ENCODE measurements around the gene C12orf42. TPM values are rescaled to one million over a fixed set of nuclear protein-coding genes. Genes with fewer than 3 reads are reported as not detected.

C12orf42 gene
- total RNA-seq, 5 donors from 2014 or later (not counting 1 experiment from before 2014, with no cell fraction given): 7.5 to 16.9 (median 9.2) TPM

DNA sequence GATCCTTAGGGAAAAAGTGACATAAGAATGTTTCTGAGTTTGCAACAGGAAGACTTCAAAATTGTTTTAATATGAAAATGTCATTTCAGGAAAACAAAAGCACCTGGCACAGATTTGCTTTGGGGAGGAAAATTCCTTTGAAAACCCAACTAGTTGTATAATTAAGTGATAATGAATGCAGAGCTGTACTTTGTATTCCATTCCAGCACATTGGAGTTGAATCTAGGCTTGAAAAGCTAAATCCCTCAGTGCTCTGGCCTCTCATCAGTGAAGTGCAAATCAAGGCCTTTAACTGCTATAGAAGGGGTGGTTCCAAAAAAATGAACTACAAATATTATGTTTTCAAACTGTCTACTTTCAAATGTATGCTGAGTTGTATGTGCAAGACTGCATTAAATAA is 19.6 kb upstream of the C12orf42 start:
- Histone ChIP-seq H3K9me3 (no peaks in the 10 kb centered on the region), H3K27me3 (replicated peaks in 1 of 2; ENCODE audit: control insufficient read depth in 2 of 2, extremely low read depth in 1 of 2, insufficient read depth in 2 of 2, low read length in 1 of 2) (no peaks in the 10 kb centered on the region), H3K36me3 (ENCODE audit: control insufficient read depth in 2 of 2, extremely low read depth in 1 of 2, insufficient read depth in 1 of 2, low read length in 1 of 2) (no peaks in the 10 kb centered on the region), H3K4me1 (ENCODE audit: control insufficient read depth in 1 of 2, extremely low read depth in 1 of 2, insufficient read depth in 2 of 2, low read length in 2 of 2) (no peaks in the 10 kb centered on the region), H3K27ac (ENCODE audit: low read length) (no peak overlapping the region), H3K4me3 (ENCODE audit: control insufficient read depth in 1 of 2, extremely low read depth in 1 of 2, low read length in 1 of 2) (no peak overlapping the region)
- Mint-ChIP-seq H3K9me3 (no peaks in the 10 kb centered on the region), H3K4me3 (no peak overlapping the region), H3K4me1 (no peaks in the 10 kb centered on the region), H3K36me3 (no peaks in the 10 kb centered on the region), H3K27me3 (peaks cover 0 to 4% of the 10 kb centered on the region in 2 donors), H3K27ac (no peak overlapping the region)
- ChIA-PET CTCF (no interaction called here), POLR2A (interaction anchor here in 1 of 2 donors (0.5 kb wide), 1 partner anchor 20 kb away, joined by 4 read pairs; the partner anchor contains the start of gene C12orf42)
- DNase-seq: no peak
- ATAC-seq (replicated peaks in 1 of 4): no peak

DNA sequence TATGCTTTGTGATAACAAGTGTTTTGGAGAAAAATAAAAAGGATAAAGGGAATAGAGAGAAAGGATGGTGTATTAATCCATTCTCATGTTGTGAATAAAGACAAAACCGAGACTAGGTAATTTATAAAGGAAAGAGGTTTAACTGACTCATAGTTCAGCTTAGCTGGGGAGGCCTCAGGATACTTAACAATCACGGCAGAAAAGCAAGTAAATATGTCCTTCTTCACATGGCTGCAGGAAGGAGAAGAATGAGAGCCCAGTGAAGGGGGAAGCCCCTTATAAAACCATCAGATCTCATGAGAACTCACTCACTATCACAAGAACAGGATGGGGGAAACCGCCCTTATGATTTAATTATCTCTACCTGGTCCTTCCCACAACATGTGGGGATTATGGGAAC is 18.1 kb upstream of the C12orf42 start:
- Histone ChIP-seq H3K27ac (ENCODE audit: low read length) (no peak overlapping the region), H3K9me3 (no peaks in the 10 kb centered on the region), H3K27me3 (replicated peaks in 1 of 2; ENCODE audit: control insufficient read depth in 2 of 2, extremely low read depth in 1 of 2, insufficient read depth in 2 of 2, low read length in 1 of 2) (peaks cover 0 to 2% of the 10 kb centered on the region in 2 experiments), H3K4me3 (ENCODE audit: control insufficient read depth in 1 of 2, extremely low read depth in 1 of 2, low read length in 1 of 2) (no peak overlapping the region), H3K36me3 (ENCODE audit: control insufficient read depth in 2 of 2, extremely low read depth in 1 of 2, insufficient read depth in 1 of 2, low read length in 1 of 2) (no peaks in the 10 kb centered on the region), H3K4me1 (ENCODE audit: control insufficient read depth in 1 of 2, extremely low read depth in 1 of 2, insufficient read depth in 2 of 2, low read length in 2 of 2) (no peaks in the 10 kb centered on the region)
- 67% methylated on average over 1 of the region's 3 CpGs for WGBS (ENCODE audit: insufficient coverage)
- Mint-ChIP-seq H3K36me3 (no peaks in the 10 kb centered on the region), H3K27me3 (no peaks in the 10 kb centered on the region), H3K27ac (no peak overlapping the region), H3K4me3 (no peak overlapping the region), H3K9me3 (no peaks in the 10 kb centered on the region), H3K4me1 (no peaks in the 10 kb centered on the region)
- POLR2A ChIA-PET: no interaction called here
- DNase-seq (no peak), ATAC-seq (replicated peaks in 1 of 4) (no peak)
- CTCF ChIA-PET: no interaction called here

DNA sequence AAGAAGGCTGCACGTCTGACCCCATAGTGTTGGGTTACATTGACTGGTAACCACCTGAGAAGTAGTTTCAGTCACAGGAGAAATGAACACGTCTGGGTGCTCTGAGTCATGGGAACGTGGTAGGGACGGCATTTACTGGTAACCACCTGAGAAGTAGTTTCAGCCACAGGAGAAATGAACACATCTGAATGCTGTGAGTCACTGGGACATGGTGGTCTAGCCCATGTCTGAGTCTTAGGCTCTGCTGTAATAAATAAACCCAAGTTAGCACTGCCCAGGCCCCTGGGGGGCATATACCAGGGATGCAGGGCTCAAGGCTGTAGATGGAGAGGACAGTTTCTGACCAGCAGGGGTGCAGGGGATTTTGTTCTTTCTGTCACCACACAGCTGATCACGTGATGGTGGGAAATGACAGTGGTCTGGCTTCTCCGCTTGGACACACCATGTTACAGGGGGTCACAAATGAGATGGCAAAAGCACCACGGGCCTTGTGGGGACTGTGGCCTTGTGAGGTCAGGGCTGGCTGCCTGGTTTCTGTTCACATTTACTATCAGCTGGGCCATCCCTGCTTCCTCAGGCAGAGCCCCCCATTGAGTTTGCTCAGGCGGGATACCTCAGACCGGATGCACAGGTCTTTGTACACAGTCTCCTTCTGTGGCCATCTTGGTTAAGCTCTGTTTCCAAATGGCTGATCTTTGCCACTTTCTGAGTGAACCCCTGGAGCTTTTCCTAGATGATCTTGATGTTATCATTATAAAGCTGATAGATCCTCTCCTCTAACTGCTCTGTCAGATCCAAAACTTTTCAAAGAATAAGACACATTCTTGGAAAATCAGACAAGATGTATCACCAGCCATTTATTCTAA is 9.8 kb upstream of the C12orf42 start:
- Histone ChIP-seq H3K4me3 (ENCODE audit: control insufficient read depth in 1 of 2, extremely low read depth in 1 of 2, low read length in 1 of 2) (no peak overlapping the region), H3K9me3 (no peaks in the 10 kb centered on the region), H3K36me3 (ENCODE audit: control insufficient read depth in 2 of 2, extremely low read depth in 1 of 2, insufficient read depth in 1 of 2, low read length in 1 of 2) (no peaks in the 10 kb centered on the region), H3K27ac (ENCODE audit: low read length) (no peak overlapping the region), H3K27me3 (replicated peaks in 1 of 2; ENCODE audit: control insufficient read depth in 2 of 2, extremely low read depth in 1 of 2, insufficient read depth in 2 of 2, low read length in 1 of 2) (peaks cover 0 to 4% of the 10 kb centered on the region in 2 experiments), H3K4me1 (ENCODE audit: control insufficient read depth in 1 of 2, extremely low read depth in 1 of 2, insufficient read depth in 2 of 2, low read length in 2 of 2) (no peaks in the 10 kb centered on the region)
- Mint-ChIP-seq H3K27ac (peak overlapping the region in 1 of 2 donors; percentile 14), H3K9me3 (no peaks in the 10 kb centered on the region), H3K27me3 (no peaks in the 10 kb centered on the region), H3K4me1 (peaks cover 0 to 6% (median 0%) of the 10 kb centered on the region in 3 donors), H3K36me3 (no peaks in the 10 kb centered on the region), H3K4me3 (no peak overlapping the region)
- WGBS (ENCODE audit: insufficient coverage): 53% methylated on average over 9 of the region's 9 CpGs
- ChIA-PET POLR2A (interaction anchor here in 1 of 2 donors (0.5 kb wide), 1 partner anchor 12 kb away, joined by 3 read pairs; no protein-coding TSS in a partner anchor), CTCF (interaction anchor here in 1 of 2 donors (1.1 to 2.0 kb wide), 2 partner anchors 555 to 557 kb away, joined by 5 to 7 read pairs; no protein-coding TSS in a partner anchor)
- DNase-seq: no peak
- ATAC-seq (replicated peaks in 1 of 4): peak in 2 of 4 experiments; percentile 40 to 65

DNA sequence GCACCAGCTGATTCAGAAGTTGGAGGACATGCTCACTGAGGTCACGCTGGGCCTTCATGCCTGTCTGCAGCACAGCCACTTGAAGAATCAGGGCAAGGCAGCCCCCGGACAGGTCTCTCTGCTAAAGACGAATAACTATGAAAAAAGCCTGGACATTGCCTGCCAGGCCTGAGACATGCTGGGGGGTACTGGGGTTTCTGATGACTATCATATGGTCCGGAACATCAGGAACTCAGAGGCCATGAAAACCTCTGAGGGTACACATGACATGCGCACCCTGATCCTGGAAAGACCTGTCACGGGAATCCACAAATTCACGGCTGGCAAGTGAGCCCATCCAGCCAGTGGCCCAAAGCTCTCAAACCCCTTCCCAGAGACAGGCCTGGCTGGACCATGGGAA is 8.8 kb upstream of the C12orf42 start:
- H3K4me1 ChIP-seq (ENCODE audit: control insufficient read depth in 1 of 2, extremely low read depth in 1 of 2, insufficient read depth in 2 of 2, low read length in 2 of 2): no peaks in the 10 kb centered on the region
- no peak overlapping the region for H3K27ac ChIP-seq (ENCODE audit: low read length)
- no peaks in the 10 kb centered on the region for H3K9me3 ChIP-seq
- H3K4me3 Mint-ChIP-seq: no peak overlapping the region
- H3K4me3 ChIP-seq (ENCODE audit: control insufficient read depth in 1 of 2, extremely low read depth in 1 of 2, low read length in 1 of 2): no peak overlapping the region
- H3K4me1 Mint-ChIP-seq: peaks cover 0 to 6% (median 0%) of the 10 kb centered on the region in 3 donors
- no peak for DNase-seq
- H3K36me3 ChIP-seq (ENCODE audit: control insufficient read depth in 2 of 2, extremely low read depth in 1 of 2, insufficient read depth in 1 of 2, low read length in 1 of 2): no peaks in the 10 kb centered on the region
- no peak overlapping the region for H3K27ac Mint-ChIP-seq
- ATAC-seq (replicated peaks in 1 of 4): no peak
- POLR2A ChIA-PET: no interaction called here
- no peaks in the 10 kb centered on the region for H3K9me3 Mint-ChIP-seq
- no peaks in the 10 kb centered on the region for H3K36me3 Mint-ChIP-seq
- no peaks in the 10 kb centered on the region for H3K27me3 Mint-ChIP-seq
- 96% methylated on average over 5 of the region's 7 CpGs for WGBS (ENCODE audit: insufficient coverage)
- CTCF ChIA-PET: interaction anchor here in 1 of 2 donors (0.6 to 2.0 kb wide), 5 partner anchors 44 to 556 kb away, joined by 3 to 7 read pairs (median 5); no protein-coding TSS in a partner anchor
- H3K27me3 ChIP-seq (replicated peaks in 1 of 2; ENCODE audit: control insufficient read depth in 2 of 2, extremely low read depth in 1 of 2, insufficient read depth in 2 of 2, low read length in 1 of 2): peaks cover 0 to 4% of the 10 kb centered on the region in 2 experiments

DNA sequence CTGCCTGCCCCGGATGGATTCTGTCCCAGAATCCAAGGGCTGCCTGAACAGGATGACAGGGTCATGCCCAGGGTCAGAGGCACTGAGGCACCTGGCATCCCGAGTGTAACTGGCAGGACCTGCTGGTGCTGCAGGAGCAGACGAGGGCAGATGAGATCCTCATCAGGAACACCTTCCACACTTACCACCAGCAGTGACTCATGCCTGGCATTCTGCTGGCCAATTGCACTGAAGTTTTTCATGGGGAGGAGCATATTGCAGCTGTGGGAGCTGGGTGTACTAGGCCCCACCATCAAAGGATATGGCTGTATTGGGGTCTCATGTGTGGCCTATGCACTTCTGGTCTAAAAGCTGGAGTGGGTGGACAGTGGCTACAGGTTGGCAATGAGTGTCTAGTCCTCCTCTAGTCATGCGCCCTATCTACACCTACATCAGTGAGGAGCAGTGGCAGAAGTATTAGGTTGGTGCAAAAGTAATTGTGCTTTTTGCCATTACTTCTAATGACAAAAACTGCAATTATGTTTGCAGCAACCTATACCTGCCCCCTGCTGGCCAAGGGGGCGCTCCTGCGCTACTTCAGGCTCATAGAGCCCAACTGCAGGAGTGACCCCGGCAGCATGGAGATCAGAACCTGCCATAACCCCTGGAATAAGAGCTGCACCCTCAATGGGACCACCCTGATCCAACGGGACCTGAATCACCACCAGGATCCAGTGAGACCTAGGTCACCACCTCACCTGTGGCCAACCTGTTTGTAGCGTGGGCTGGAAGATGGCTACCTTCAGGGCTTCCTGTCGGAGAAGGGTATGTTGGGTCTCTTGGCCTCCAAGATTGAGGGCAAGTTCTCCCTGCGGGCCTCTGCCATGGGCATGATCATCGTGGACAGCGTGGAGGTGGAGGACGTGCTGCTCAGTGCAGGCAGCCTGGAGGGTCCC is 8.0 kb upstream of the C12orf42 start:
- H3K4me1 ChIP-seq (ENCODE audit: control insufficient read depth in 1 of 2, extremely low read depth in 1 of 2, insufficient read depth in 2 of 2, low read length in 2 of 2): no peaks in the 10 kb centered on the region
- H3K27me3 ChIP-seq (replicated peaks in 1 of 2; ENCODE audit: control insufficient read depth in 2 of 2, extremely low read depth in 1 of 2, insufficient read depth in 2 of 2, low read length in 1 of 2): peaks cover 0 to under 1% of the 10 kb centered on the region in 2 experiments
- peak; percentile 54 to 82 (median 64) for ATAC-seq (replicated peaks in 1 of 4)
- H3K9me3 ChIP-seq: no peaks in the 10 kb centered on the region
- H3K4me3 ChIP-seq (ENCODE audit: control insufficient read depth in 1 of 2, extremely low read depth in 1 of 2, low read length in 1 of 2): no peak overlapping the region
- H3K4me3 Mint-ChIP-seq: no peak overlapping the region
- WGBS (ENCODE audit: insufficient coverage): 85% methylated on average over 11 of the region's 14 CpGs
- peak; percentile 16 to 77 (median 60) for DNase-seq
- ChIA-PET POLR2A (no interaction called here), CTCF (interaction anchor here in 1 of 2 donors (0.6 to 2.0 kb wide), 6 partner anchors 45 to 815 kb away, joined by 3 to 7 read pairs (median 4); no protein-coding TSS in a partner anchor)
- no peaks in the 10 kb centered on the region for H3K36me3 Mint-ChIP-seq
- no peaks in the 10 kb centered on the region for H3K27me3 Mint-ChIP-seq
- H3K9me3 Mint-ChIP-seq: no peaks in the 10 kb centered on the region
- H3K4me1 Mint-ChIP-seq: peaks cover 0 to 9% (median 5%) of the 10 kb centered on the region in 3 donors
- no peak overlapping the region for H3K27ac ChIP-seq (ENCODE audit: low read length)
- no peaks in the 10 kb centered on the region for H3K36me3 ChIP-seq (ENCODE audit: control insufficient read depth in 2 of 2, extremely low read depth in 1 of 2, insufficient read depth in 1 of 2, low read length in 1 of 2)
- H3K27ac Mint-ChIP-seq: no peak overlapping the region

DNA sequence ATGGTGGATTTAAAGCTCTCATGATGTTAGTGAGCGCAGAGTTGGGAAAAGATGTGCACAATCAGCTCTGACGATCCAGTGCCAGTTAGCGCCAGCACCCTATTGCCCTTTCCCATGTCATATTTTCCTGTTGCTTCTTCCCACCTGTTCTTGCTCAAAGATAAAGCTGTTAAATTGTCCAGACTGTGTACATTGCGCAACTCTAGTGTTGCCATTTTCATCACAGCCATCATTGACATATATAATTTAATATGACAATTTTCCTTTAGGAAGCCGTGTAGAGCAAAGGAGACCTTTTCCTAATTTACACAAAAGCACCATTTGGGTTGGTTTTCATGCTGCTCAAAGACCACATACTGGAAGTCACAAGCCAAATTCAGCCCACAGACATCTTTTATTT is 5.7 kb upstream of the C12orf42 start:
- CTCF ChIA-PET: interaction anchor here (0.9 to 1.1 kb wide), 3 partner anchors 83 to 619 kb away, joined by 3 to 7 read pairs (median 4); no protein-coding TSS in a partner anchor
- Mint-ChIP-seq H3K9me3 (peaks cover 5 to 6% (median 5%) of the 10 kb centered on the region in 3 donors), H3K27me3 (peaks cover 0 to 5% of the 10 kb centered on the region in 2 donors), H3K4me3 (no peak overlapping the region), H3K4me1 (peaks cover under 1 to 9% (median 5%) of the 10 kb centered on the region in 3 donors), H3K36me3 (no peaks in the 10 kb centered on the region), H3K27ac (no peak overlapping the region)
- Histone ChIP-seq H3K9me3 (no peaks in the 10 kb centered on the region), H3K27ac (ENCODE audit: low read length) (no peak overlapping the region), H3K36me3 (ENCODE audit: control insufficient read depth in 2 of 2, extremely low read depth in 1 of 2, insufficient read depth in 1 of 2, low read length in 1 of 2) (no peaks in the 10 kb centered on the region), H3K27me3 (replicated peaks in 1 of 2; ENCODE audit: control insufficient read depth in 2 of 2, extremely low read depth in 1 of 2, insufficient read depth in 2 of 2, low read length in 1 of 2) (no peaks in the 10 kb centered on the region), H3K4me3 (ENCODE audit: control insufficient read depth in 1 of 2, extremely low read depth in 1 of 2, low read length in 1 of 2) (no peak overlapping the region), H3K4me1 (ENCODE audit: control insufficient read depth in 1 of 2, extremely low read depth in 1 of 2, insufficient read depth in 2 of 2, low read length in 2 of 2) (no peaks in the 10 kb centered on the region)
- no peak for DNase-seq
- ATAC-seq (replicated peaks in 1 of 4): no peak
- POLR2A ChIA-PET: no interaction called here
- 95% methylated on average over 4 of the region's 5 CpGs for WGBS (ENCODE audit: insufficient coverage)
